Measurements from ENCODE around the gene ADAM15.

DNA sequence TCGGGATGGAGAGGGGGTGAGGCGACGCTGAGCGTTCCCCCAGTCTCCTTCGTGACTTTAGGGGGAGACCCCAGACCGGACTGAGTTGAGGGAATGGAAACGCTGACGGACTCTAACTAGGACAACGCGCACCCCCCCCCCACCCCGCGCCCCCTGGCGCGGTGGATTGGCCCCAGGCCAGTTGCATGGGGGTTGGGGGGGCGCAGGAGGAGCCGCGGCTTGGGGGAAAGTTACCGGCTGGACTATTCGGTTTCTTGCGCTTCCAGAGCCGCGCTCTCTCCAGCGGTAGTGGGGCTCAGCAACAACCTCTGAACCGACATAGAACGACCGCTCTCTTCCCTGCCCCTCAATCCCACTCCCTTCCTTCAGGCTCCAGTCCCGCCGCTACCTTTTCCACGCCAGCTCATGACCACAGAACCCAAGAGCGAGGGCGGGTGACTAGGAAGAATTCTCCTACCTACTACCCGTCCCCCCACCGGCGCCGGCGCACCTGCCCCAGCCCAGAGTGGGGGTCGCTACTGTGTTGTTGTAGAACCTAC lies 47.8 kb upstream of the ADAM15 start:
- TF ChIP-seq, protein P1, sequence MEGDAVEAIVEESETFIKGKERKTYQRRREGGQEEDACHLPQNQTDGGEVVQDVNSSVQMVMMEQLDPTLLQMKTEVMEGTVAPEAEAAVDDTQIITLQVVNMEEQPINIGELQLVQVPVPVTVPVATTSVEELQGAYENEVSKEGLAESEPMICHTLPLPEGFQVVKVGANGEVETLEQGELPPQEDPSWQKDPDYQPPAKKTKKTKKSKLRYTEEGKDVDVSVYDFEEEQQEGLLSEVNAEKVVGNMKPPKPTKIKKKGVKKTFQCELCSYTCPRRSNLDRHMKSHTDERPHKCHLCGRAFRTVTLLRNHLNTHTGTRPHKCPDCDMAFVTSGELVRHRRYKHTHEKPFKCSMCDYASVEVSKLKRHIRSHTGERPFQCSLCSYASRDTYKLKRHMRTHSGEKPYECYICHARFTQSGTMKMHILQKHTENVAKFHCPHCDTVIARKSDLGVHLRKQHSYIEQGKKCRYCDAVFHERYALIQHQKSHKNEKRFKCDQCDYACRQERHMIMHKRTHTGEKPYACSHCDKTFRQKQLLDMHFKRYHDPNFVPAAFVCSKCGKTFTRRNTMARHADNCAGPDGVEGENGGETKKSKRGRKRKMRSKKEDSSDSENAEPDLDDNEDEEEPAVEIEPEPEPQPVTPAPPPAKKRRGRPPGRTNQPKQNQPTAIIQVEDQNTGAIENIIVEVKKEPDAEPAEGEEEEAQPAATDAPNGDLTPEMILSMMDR (IDR thresholded peaks at IDR 0.05) = no peak
- no peak for TF ChIP-seq EZH2 (IDR thresholded peaks at IDR 0.05; ENCODE audit: borderline replicate concordance, insufficient read depth, low read depth, low read length, poor library complexity, severe bottlenecking)
